ENCODE results near the gene SVOP.
"Not testable (repeated sequence)": the region's sequence is repeated elsewhere in the genome, so short reads cannot be mapped to it uniquely, and the experiment has no call there.

Gene SVOP

DNA sequence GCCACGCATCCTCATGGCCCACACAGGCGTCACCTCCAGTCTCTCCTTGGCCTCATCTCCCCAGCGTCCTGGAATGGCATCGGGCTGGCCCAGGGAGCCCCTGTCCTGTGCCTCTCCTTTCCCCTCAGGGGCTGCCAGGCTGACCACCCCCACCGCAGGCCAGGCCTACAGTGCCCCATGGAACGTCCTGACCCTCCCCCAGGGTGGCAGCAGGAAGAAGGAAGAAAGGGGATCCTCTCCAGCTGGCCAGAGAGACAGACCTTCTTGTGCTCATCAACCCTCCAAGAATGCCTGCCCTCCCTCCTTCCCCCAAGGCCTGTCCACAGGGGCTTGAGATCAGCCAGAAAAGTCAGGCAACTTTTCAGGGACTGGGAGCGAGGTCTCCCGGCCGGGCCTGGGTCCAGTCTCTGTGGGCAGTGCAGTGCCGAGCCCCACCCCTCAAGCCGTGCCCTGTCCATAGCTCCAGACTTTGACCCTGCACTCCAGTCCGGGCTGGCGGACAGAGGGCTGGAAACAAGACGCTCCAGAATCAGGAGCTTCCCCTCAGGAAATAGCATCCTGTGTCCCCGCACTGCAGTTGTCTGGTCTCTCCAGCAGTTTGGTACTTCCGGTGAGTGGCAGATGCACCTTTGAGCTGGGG is 141.1 kb downstream of the SVOP start, which contains the start of gene DAO:
DAO (plus strand) TSS at position 478 of the 640 bp plus-strand sequence. CDS start 4,915 bp downstream, outside the sequence.
- no peak for DNase-seq

DNA sequence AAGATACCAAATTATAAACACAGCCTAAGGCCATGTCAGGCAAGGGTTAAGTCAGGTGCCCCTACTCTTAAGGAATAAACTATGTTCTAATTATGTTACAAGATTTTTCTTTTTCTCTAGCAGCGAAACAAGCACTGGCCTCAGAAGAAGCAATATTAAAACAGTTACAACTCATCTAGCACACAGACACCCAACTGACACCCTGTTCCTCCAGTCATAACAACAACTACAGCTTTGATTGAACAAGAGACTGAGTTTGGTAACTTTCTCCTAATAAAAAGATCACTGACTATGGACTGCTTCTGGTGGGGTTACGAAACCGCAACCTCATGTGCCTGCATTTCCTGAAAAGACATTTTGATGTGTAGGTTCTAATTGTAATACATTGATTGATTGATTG is 144.3 kb downstream of the SVOP start:
- DNase-seq = no peak

DNA sequence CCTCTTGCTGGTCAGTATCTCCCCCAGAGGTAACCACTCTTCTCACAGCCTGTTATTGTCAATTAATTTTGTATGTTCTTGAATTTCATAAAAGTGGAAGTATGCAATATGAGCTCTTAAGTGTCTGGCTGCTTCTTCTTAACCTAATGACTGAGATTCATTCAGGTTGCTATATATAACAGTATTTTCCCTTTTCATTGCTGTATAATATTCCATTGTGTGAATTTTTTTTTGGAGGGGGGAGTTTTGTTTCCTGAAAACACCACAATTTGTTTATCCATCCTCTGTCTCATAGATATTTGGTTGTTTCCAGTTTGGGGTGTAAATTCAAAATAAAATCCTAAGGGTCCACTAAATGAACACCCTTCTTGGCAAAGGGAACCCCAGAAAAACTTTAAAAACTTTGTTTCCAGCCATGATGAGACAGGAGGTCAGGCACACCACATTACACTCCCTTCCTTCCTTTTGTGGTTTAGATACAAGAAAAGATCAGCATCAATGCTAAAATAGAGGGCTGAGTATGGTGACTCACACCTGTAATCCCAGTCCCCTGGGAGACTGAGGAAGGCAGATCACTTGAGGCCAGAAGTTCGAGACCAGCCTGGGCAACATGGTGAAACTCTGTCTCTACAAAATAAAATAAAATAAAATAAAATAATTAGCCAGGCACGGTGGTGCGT is 145.0 kb downstream of the SVOP start:
- DNase-seq = no peak

DNA sequence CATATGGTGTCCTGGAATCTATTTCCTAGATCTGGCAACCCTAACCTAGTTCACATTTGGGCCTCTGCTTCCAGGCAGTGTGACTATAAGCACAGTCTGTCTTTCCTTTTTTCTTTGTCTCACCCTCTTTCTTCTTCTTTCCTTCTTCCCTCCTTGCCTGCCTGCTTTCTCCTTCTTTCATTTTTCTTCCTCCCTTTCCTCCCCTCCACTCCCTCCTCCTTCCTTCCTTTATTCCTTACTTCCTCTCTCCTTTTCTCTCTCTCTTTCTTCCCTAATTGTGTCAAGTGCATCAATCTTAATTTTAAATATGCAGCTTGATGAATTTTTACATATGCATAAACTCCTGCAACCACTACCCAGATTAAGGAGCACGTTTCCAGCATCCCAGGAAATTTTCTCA is 145.6 kb downstream of the SVOP start:
- DNase-seq = no peak

DNA sequence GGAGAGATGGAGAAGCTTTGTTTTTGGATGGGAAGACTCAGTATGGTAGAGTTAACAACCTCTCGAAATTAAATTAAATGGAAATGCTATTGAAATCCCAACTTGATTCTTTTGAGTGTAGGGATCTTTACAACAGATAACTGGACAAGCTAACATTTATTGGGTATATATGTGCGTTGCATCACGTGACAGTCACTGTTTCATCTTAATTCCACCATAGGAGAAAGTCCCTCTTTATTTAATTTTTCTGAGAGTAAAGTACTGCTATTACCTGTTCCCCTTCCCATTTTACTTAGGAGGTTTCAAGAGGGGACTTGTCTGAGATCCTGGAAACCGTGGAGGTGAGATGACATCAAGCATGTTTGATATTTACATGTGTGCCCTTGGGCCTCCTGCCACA is 152.1 kb downstream of the SVOP start:
- no peak for DNase-seq

DNA sequence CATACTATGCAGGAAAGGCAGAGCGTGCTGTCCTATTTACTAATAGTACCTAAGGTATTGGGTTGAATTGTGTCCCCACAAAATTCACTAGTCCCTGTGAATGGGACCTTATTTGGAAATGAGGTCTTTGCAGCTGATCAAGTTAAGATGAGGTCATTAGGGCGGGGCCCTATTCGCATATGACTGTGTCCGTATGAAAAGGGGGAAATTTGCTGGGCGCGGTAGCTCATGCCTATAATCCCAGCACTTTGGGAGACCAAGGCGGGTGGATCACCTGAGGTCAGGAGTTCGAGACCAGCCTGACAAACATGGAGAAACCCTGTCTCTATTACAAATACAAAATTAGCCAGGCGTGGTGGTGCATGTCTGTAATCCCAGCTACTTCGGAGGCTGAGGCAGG is 154.8 kb downstream of the SVOP start:
- DNase-seq = not testable (repeated sequence)

DNA sequence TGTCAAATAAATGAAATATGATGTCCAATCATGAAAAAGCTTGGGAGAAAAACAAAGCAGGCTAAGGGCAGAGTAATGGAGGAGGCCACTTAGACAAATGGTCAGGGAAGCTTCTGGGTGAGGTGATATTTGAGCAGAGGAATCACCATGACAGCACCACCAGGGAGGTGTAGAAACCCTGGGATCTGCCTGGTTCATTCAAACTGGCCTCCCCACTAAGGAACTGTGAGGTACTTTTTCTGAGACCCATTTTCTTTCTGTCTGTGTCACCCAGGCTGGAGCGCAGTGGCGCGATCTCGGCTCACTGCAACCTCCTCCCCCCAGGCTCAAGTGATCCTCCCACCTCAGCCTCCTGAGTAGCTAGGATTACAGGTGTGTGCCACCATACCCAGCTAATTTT is 155.7 kb downstream of the SVOP start:
- DNase-seq = no peak

DNA sequence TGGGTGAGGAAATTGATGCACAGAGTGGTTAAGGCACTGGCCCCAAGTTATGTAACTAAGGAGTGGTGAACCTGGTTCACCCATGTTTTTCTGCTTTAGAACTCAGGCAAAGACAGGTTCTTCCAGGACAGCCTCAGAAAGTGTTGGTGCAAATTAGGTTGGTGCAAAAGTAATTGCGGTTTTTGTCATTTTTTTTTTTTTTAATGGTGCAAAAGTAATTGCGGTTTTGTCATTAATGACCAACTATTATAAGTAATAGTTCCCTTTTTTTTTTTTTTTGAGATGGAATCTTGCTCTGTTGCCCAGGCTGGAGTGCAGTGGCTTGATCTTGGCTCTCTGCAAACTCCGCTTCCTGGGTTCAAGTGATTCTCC is 158.3 kb downstream of the SVOP start:
- no peak for DNase-seq

DNA sequence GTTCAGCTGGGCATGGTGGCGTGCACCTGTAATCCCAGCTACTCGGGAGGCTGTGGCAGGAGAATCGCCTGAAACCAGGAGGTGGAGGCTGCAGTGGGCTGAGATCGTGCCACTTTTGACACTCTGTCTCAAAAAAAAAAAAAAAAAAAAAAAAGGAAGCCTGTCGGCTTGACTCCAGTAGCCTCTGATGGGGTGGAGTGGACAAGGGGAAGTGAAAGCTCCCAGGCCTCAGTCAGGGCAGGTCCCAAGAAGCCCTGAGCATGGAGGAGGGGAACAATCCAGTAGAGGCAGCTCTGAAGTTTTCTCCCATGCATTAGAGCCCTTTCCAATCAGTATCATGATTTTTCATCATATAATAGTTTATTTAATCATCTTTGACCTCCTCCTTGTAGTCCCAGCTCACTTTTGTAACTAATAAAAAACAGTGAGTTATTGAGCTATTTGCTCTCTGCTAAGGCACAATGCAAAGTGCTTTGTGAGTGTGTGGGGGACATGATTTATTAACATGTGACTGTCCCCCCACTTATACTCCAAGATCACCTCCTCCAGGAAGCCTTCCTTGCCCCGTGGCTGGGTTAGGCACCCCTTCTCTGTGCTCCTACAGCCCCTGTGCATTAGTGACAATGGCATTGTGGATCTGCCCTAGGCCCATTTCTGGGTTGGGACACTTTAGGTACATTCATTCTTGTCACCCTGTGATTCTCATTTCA is 158.8 kb downstream of the SVOP start:
- DNase-seq = no peak

DNA sequence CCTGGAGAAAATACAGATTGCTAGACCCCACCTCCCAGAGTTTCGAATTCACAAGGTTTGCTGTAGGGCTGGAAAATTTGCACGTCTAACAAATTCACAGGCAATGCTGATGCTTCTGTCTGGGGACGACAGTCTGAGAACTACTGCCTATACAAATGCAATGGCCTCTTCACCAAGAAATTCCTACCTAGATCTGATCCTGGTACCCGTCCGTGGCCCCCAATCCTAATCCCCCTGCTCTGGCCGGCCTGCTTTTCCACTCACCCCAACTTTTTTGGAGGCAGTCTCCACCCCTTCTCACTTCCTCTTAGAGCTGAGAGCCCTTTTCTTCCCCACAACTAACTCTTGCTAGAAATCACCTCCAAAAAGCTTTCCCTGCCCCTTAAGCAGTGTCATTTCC is 160.4 kb downstream of the SVOP start:
- DNase-seq = no peak

DNA sequence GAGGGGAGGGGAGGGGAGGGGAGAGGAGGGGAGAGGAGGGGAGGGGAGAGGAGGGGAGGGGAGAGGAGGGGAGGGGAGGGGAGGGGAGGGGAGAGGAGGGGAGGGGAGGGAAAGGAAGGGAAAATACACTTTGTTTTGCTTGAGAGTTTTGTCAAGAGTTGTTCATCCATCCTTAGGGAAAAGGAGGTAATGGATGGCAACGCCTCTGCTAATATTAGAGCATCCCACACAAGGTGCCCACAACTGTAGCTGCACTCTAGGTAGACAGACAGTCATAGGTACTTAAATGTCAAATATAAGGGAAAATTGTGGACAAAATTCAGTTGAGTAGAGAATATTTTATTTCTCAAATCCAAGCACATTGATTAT is 161.0 kb downstream of the SVOP start:
- DNase-seq = no peak

DNA sequence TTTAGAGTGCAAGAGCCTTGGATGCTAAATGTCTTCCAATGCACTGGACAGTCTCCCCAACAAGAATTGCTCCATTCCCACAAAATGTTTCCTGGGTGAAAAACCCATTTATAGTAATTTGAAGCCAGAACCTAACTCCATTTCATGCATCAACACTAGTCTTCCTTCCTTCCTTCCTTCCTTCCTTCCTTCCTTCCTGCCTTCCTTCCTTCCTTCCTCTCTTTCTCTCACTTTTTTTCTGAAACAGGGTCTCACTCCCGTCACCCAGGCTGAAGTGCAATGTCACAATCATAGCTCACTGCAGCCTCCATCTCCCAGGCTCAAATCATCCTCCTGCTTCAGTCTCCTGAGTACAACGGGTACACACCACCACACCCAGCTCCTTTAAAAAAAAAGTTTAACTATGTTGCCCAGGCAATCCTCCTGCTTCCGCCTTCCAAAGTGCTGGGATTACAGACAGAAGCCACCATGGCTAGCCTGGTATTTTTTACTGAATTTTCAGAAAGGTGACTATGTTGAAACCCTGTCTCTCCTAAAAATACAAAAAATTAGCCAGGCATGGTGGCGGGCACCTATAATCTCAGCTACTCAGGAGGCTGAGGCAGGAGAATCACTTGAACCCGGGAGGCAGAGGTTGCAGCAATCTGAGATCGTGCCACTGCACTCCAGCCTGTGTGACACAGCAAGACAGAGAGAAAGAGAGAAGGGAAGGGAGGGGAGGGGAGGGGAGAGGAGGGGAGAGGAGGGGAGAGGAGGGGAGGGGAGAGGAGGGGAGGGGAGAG is 161.5 kb downstream of the SVOP start:
- DNase-seq = not testable (repeated sequence)

DNA sequence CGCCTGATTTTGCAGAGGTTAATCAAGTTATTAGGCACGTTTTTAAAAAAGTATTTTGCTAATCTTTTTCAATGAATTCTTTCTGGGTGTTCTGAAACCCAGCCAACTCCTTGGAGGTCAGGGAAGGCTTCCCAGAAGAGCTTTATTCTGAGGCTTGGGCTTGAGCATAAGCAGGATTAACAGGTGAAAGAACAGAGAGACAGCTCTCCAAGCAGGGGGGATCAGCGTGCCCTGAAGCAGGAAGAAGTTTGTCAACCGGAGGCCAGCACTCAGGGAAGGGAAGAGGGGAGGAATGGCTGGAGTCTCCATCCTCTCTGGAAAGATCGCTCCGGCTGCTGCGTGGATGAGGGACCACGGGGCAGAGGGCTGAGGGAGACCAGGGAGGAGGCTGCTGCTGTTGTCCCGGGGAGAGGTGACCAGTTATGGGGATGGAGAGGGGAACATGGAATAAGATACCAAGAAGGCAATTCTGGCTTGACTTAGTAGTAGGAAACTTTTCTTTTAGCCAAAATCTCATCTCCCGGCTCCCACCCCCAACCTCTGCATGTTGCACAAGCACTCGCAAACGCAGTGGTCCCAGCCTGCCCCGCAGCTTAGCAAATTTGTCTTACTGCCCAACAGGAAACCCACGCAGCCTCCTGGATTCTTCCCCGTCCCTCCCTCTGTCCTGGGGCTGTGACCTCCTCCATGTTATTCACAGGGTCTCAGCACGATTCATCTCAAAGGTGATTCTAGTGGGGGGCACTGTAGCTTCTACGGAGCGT is 162.4 kb downstream of the SVOP start:
- peak in 1 of 2 experiments; percentile 37 for DNase-seq

Measured in activated T-cell treated with anti-CD3 and anti-CD28 coated beads, Interleukin-2, amount 50 U/mL, for 48 hours (primary cell).